SK-N-SH (cell line): Measurements from ENCODE around the gene CLDN9.

Experiments
- CTCF ChIP-seq: fragments of 200-600 bp; sonication (generic); IDR thresholded peaks from 2 replicates; pipeline ENCODE4 v1.6.1; 2017; ENCODE audit warnings: antibody characterized with exemption, mild to moderate bottlenecking, moderate library complexity
- ELF1 ChIP-seq: IDR thresholded peaks from 2 replicates; pipeline ENCODE4 v1.4.0; 2012
- FOSL2 ChIP-seq: IDR thresholded peaks from 2 replicates; pipeline ENCODE4 v1.4.0; 2012; ENCODE audit warnings: low read depth, mild to moderate bottlenecking, moderate library complexity, borderline replicate concordance
- GABPA ChIP-seq: IDR thresholded peaks from 2 replicates; pipeline ENCODE4 v1.4.0; 2012; ENCODE audit warnings: low read depth, mild to moderate bottlenecking
- MAX ChIP-seq: IDR thresholded peaks from 2 replicates; pipeline ENCODE4 v1.4.0; 2012; ENCODE audit warnings: low read depth
- MXI1 ChIP-seq: IDR thresholded peaks from 2 replicates; pipeline ENCODE4 v1.6.1; 2012; ENCODE audit warnings: mild to moderate bottlenecking, low read depth, low read length, improper control_type of control experiment
- NFIC ChIP-seq: IDR thresholded peaks from 2 replicates; pipeline ENCODE4 v1.4.0; 2012; ENCODE audit warnings: borderline replicate concordance
- POLR2AphosphoS5 ChIP-seq: IDR thresholded peaks from 2 replicates; pipeline ENCODE4 v1.6.1; 2012; ENCODE audit warnings: low read depth, low read length
- RCOR1 ChIP-seq: fragments of 150-350 bp; IDR thresholded peaks from 2 replicates; pipeline ENCODE4 v1.6.1; 2017; ENCODE audit warnings: antibody characterized with exemption, low read length
- SMC3 ChIP-seq: IDR thresholded peaks from 2 replicates; pipeline ENCODE4 v1.6.1; 2012; ENCODE audit warnings: low read depth, low read length, improper control_type of control experiment
- ZBTB33 ChIP-seq: IDR thresholded peaks from 2 replicates; pipeline ENCODE4 v1.4.0; 2012; ENCODE audit warnings: low read depth, borderline replicate concordance

- no peak for TF ChIP-seq MXI1
- no peak for TF ChIP-seq RCOR1
- TF ChIP-seq SMC3: no peak
- TF ChIP-seq CTCF: no peak
- no peak for TF ChIP-seq NFIC
- TF ChIP-seq POLR2AphosphoS5: no peak
- no peak for TF ChIP-seq ZBTB33
- TF ChIP-seq GABPA: no peak
- TF ChIP-seq FOSL2: no peak
- no peak for TF ChIP-seq ELF1
- TF ChIP-seq MAX: no peak
These were observed 4.6 kb downstream of the CLDN9 start for GRCh38 chr16:3017344-3017743.
